C4-2B (cell line): ENCODE data around the gene FCMR.

Experiments
- H3K27ac ChIP-seq: fragments of 450-650 bp; 2 replicates; pipeline ENCODE4 v1.5.1; 2017
- ZFX ChIP-seq: fragments of 450-650 bp; IDR thresholded peaks from 2 replicates; pipeline ENCODE4 v1.6.1; 2017
- TF ChIP-seq, protein P1 (sequence below): fragments of 450-650 bp; conservative IDR thresholded peaks from 2 replicates; pipeline ENCODE4 v1.5.1; 2017; ENCODE audit warnings: mild to moderate bottlenecking

The FCMR gene

DNA sequence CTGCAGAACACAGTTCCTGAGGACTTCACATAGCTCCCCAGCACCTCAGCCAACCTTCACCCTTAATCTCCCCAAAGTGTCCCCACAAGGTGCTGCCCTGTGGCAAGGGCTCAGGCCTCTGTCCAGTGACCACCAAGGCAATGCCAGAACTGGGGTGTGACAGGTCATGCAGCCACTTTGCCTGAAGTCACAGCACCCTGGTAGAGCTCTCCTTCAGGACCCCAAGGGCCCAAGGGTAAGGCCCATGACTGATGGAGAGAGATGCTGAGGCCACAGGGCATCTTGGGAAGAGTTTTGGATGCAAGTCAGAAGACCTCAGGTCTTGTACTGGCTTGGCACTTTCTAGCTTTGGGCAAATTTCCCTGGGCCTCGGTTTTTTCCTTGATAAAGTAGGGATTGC, 783 bp upstream of the FCMR start:
- no peak overlapping the region for H3K27ac ChIP-seq
- TF ChIP-seq, protein P1, sequence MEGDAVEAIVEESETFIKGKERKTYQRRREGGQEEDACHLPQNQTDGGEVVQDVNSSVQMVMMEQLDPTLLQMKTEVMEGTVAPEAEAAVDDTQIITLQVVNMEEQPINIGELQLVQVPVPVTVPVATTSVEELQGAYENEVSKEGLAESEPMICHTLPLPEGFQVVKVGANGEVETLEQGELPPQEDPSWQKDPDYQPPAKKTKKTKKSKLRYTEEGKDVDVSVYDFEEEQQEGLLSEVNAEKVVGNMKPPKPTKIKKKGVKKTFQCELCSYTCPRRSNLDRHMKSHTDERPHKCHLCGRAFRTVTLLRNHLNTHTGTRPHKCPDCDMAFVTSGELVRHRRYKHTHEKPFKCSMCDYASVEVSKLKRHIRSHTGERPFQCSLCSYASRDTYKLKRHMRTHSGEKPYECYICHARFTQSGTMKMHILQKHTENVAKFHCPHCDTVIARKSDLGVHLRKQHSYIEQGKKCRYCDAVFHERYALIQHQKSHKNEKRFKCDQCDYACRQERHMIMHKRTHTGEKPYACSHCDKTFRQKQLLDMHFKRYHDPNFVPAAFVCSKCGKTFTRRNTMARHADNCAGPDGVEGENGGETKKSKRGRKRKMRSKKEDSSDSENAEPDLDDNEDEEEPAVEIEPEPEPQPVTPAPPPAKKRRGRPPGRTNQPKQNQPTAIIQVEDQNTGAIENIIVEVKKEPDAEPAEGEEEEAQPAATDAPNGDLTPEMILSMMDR: no peak
- TF ChIP-seq ZFX: no peak

DNA sequence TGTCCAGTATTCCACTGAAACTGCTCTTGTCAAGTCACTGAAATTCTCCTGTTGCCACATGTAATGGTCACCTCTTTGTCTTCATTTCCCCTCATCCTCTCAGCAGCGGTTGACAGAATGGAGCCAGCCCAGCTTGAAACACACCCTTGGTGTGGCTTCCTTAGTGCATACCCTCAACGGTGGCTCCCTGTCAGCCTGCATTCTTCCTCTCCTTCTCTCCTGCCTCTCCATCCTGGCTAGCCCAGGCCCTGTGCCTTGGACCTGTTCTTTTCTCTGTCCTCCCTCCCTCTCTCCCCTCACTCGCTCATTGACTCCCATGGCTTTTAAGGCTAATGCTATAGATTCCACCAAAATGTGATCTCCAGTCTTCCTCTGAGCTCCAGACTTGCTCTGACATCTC, 3.7 kb downstream of the FCMR start:
- no peak overlapping the region for H3K27ac ChIP-seq
- TF ChIP-seq, protein P1: no peak
- no peak for TF ChIP-seq ZFX

DNA sequence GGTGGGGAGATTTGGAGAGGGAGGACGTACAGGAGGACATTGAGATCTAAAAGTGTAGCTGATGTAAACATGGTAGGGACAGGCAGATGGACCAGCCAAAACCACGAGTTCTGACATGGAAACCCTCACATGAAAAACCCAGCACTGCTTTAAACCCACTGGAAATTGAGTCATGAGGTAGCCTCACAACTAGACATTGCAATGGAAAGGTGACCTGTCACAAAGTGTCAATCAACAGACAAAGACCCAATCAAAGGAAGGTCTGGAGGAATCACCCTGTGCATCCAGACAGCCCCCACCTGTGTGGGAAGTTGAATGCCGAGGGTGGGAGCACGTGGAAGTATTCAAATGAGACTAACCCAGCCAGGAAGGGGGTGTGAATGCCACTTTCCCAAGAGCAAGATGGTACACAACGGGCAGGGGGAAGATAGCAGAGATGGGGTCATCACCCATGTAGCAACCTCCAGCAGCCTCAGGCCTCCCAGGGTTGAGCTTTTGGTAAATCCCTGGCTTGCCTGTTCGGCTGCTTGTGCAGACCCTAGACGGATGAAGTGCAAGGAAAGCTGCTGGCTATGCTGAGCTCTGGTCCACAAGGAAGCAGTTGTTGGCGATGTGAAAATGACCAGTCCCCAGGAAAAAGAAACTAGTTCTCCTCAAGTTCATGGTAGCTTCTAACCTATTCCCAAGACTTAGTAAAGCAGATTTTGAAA, 5.6 kb downstream of the FCMR start:
- TF ChIP-seq, protein P1: no peak
- TF ChIP-seq ZFX: no peak
- no peak overlapping the region for H3K27ac ChIP-seq

DNA sequence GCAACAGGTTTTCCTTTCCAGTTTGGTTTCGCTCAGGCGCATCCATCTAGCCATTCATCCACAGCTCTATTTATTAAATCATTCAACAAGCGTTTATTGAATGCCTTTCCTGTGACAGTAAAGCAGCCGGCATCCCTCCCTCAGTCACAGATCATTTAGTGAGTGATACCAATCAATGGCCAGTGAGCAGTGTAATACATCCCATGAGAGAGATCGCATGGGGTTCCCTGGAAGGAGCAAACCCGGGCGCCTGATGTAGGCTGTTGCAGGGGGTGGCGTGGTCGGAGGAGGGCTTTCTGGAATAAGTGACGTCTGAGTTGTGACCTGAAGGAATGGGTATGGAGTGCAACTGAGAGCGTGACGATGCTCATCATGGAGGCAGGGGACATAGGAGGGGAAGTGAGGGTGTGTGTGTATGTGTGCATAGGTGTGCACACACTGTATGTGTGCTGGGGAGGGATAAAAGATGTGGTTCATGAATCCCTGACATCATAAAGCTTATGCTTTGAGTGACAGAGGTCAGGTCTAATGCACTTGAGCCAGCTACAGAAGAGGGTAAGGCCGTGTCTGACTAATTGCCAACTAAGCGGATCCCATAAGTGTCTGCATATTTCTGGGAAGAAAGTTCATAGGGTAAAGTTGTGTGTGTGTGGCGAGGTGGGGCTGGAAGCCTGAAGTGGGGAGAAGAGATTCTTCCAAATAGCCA, 6.6 kb downstream of the FCMR start:
- TF ChIP-seq, protein P1: no peak
- no peak for TF ChIP-seq ZFX
- H3K27ac ChIP-seq: no peak overlapping the region

DNA sequence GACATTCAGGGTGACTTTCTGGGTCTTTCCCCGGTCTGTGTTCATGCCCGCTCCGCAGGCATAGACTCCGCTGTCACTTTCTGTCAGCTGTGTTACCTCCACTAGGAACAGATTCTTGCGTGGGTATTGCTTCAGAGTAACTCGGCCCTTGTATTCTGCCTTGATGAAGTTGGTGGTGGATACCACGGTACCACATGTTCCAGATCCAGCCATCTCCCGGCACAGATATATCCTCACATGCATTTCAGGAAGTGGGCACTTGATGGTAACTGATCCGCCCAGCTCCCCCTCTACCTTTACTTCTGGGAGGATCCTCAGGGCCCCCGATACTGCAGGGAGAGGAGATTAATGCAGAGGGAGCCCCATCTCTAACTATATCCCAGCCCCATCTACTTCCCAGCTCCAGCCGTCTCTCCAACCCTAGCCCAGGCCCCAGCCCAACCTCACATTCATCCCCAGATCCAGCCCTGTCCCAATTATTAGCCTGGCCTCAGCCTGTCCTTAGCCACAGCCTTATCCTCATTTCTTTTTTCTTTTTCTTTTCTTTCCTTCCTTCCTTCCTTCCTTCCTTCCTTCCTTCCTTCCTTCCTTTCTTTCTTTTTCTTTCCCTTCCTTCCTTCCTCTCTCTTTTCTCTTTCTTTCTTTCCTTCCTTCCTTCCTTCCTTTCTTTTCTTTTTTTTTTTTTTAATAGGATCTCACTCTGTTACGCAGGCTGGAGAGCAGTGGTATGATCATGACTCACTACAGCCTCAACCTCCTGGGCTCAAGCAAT, 7.8 kb downstream of the FCMR start:
- TF ChIP-seq, protein P1: no peak
- no peak for TF ChIP-seq ZFX
- no peak overlapping the region for H3K27ac ChIP-seq

DNA sequence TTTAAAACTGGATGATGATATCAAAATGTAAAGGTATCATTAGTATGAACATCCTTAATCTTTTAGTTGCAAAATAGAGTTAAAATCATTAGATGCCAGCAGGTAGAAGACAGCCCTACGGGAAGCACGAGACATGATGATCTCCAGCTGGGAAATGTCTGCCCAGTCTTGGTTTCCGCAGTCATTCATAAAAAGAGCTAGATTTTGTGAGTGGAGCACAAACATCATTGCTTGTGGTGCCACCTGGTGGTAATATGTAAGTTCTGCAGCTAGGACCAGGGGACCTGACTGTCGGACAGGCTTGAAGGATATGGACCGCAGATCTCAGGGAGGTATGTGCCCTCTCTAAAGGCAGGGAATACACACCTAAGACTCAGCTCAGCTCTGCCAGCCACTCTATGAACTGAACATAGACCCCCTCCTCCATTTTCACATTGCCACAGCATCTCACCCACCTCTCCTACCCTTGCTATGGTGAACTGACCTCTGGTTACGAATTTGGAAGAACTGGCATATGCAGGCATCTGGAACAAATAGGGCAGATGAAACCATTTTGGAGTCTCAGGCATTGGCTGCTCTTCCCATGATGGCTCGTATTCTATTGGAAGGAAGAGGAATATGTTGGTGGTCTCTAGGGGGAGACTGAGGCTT, 9.2 kb downstream of the FCMR start:
- TF ChIP-seq ZFX: no peak
- TF ChIP-seq, protein P1: peak; percentile 91
- no peak overlapping the region for H3K27ac ChIP-seq
